ENCODE results near the gene BRI3.

BRI3 gene

GRCh38 chr7:98252425-98253054 lies 28.9 kb upstream of the BRI3 start:
- no peak for DNase-seq

GRCh38 chr7:98254516-98254915 lies 27.0 kb upstream of the BRI3 start:
- DNase-seq = no peak

DNA sequence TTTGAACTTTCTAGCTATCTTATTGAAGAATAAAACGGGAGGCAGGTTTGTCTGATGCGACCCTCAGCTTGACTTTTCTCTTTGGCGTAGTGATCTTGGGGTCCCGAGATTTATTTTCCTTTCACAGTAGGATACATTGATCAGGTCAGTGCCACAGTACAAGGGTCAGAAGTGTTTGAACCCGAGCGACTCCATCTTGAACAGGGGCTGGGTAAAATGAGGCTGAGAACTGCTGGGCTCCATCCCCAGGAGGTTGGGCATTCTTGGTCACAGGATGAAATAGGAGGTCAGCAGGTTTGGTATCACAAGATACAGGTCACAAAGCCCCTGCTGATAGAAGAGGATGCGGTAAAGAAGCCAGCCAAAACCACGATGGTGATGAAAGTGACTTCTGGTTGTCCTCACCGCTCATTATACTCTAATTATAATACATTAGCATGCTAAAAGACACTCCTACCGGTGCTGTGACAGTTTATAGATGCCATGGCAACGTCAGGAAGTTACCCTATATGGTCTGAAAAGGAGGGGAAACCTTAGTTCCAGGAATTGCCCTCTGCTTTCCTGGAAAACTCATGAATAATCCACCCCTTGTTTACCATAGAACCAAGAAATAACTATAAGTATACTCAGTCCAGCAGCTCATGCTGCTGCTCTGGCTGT lies 26.4 kb upstream of the BRI3 start:
- no peak for DNase-seq

DNA sequence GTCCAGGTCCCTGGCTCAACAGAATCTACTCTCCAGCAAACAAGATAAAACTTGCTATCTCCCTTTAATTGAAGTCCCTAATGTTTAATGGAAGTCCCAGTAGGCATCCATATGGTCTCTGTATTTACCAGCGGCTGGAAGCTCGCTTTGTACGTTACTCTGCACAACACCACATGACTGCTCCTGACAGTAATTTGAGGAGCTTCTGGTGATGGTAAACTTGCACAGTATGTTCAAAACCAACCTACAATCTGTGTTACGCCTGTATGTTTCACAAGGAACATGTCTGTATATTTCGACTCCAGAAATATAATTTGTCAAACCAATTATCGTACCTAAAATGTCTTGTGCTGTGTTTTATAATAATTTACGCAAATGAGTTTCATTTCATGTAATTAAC lies 25.1 kb upstream of the BRI3 start:
- no peak for DNase-seq

- no peak for DNase-seq
Measured at GRCh38 chr7:98257701-98258100, 23.8 kb upstream of the BRI3 start.

DNA sequence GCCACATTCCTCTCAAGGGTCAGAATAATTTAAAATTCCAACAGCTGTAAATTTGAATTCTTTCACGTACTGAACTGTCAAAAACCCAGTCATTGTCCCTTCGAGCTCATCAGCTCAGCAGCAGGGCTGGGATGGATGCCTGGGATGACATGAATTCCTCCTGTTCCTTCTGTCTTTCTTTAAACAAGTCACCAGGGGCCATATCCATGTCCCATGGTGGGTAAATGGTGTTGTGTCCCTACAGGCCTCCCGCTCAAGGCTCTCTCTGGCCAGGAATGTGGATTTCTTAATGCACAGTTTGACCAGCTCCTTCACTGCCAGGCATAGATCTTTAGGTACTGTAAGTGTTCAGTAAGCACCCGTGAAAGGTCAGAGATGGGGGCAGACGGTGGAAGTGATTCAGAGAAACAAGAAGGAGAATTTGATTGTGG lies 15.6 kb upstream of the BRI3 start:
- DNase-seq = peak; percentile 69

GRCh38 chr7:98266840-98267239 lies 14.6 kb upstream of the BRI3 start:
- no peak for DNase-seq

- no peak for DNase-seq
Measured at GRCh38 chr7:98267303-98267702, 14.2 kb upstream of the BRI3 start.

GRCh38 chr7:98276241-98276761 lies 5.2 kb upstream of the BRI3 start:
- no peak for DNase-seq

DNA sequence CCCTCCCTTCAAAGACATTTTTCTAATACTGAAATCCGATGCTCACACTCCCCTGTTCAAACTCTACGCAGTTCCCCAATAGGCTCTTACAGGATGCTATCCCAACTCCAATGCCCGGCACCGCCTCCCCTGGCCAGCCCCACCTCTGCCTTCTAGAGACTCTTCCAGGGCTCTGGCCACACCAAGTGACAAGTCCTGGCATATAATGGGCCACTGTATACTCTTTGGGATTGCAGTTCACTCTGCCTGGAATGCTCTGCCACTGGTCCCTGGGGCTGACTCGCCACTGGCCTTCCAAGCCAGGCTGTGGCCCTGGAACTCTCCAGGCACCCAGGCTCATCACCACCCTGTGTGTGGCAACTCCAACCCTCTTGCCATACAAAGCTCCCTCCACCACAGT lies 3.1 kb upstream of the BRI3 start:
- DNase-seq = no peak

GRCh38 chr7:98278936-98279335 lies 2.5 kb upstream of the BRI3 start:
- DNase-seq = no peak

- no peak for DNase-seq
Measured at GRCh38 chr7:98280296-98280695, 1.2 kb upstream of the BRI3 start.

- no peak for DNase-seq
Measured at GRCh38 chr7:98281757-98282606, 496 bp downstream of the BRI3 start.

GRCh38 chr7:98282703-98283102 lies 1.2 kb downstream of the BRI3 start:
- DNase-seq = no peak

DNA sequence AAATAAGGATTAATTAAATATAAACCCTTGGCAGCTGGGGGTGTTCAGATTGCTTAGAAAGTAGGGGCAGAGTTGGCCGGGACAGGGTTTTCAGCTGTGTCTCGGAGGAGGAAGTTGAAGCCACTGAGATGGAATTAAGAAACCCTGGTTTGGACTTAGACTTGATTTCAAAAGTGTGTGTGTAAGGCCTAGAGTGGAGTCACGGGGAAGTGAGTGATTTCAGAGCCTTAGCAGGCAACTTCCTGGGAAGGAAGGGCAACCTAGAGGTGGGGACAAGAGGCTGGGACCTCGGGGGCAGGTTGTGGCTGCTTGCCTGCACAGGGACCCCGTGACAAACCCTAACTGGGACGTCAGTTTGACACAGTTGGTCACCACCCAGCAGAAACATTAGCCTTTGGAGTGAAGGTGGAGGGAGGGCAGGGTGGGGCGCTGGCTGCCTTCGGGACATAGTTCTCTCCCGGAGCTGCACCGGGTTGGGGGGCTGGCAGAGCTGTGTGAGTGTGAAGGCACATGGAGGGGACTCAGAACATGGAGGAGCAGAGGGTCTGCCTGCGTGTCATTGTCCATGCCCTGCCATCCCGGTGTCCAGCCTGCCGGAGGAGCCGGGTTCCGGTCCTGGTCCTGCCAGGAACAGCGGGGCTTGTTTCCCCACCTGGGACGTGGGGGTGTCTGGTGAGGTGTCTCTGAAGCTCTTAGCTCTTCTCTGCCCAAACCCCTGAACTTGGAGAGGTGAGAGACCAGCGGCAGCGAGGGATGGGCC lies 1.8 kb downstream of the BRI3 start:
- peak; percentile 12 for DNase-seq

- DNase-seq = no peak
Measured at GRCh38 chr7:98283887-98284222, 2.4 kb downstream of the BRI3 start.

GRCh38 chr7:98284335-98285036 lies 3.0 kb downstream of the BRI3 start:
- DNase-seq = peak; percentile 54

- no peak for DNase-seq
Measured at GRCh38 chr7:98285157-98286092, 3.9 kb downstream of the BRI3 start.

DNA sequence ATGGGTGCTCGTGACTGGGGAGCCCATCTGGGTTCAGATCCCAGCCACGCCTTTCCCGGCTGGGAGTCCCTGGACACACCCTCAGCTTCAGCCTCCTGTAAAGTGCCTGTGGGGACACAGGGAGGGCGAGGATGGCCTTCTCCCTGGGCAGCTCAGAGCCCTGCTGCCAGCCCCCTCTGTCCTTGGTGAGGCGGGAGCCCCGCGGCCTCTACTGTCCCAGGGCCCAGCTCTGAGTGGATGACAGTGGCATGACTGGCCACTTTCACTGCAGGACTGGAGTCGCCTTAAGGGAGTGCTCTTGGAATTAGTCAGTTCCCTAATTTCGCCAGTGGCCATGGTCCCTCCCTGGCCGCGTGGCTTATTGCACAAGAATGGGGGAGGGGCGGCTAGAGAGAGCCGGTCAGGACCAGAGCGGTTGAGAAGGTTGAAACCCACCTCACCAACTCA lies 4.6 kb downstream of the BRI3 start:
- DNase-seq = peak; percentile 23

- DNase-seq = no peak
Measured at GRCh38 chr7:98286701-98287485, 5.4 kb downstream of the BRI3 start.
